Measurements from ENCODE around the gene FGF9. TPM values are rescaled to one million over a fixed set of nuclear protein-coding genes. Genes with fewer than 3 reads are reported as not detected.

Gene FGF9
- total RNA-seq, 3 donors from 2014 or later (not counting 1 experiment from before 2014, with no cell fraction given) = 0.28 to 1.2 (median 0.80) TPM

- Histone ChIP-seq H3K36me3 (ENCODE audit: control insufficient read depth, insufficient read depth, low read length) (no peaks in the 10 kb centered on the region), H3K27ac (ENCODE audit: low read length) (no peak overlapping the region), H3K27me3 (ENCODE audit: control insufficient read depth, insufficient read depth, low read length) (no peaks in the 10 kb centered on the region), H3K9me3 (ENCODE audit: control insufficient read depth, insufficient read depth, low read length) (no peaks in the 10 kb centered on the region), H3K4me3 (ENCODE audit: low read length) (no peak overlapping the region), H3K4me1 (ENCODE audit: control insufficient read depth, insufficient read depth, low read length) (no peaks in the 10 kb centered on the region)
- Mint-ChIP-seq H3K27me3 (ENCODE audit: low read depth in 2 of 2) (peaks cover 21 to 25% of the 10 kb centered on the region in 2 donors), H3K4me3 (no peak overlapping the region), H3K27ac (no peak overlapping the region), H3K4me1 (no peaks in the 10 kb centered on the region), H3K36me3 (no peaks in the 10 kb centered on the region), H3K9me3 (no peaks in the 10 kb centered on the region)
- 76% methylated on average over 6 of the region's 7 CpGs for WGBS (ENCODE audit: insufficient coverage)
- DNase-seq (no peak), ATAC-seq (no peak)
- intact Hi-C loops (cut with micrococcal nuclease) = no loop called here
- no peak for TF ChIP-seq CTCF (IDR thresholded peaks at IDR 0.05)
Measured at GRCh38 chr13:21685485-21686064, 14.7 kb downstream of the FGF9 start.

- Mint-ChIP-seq H3K4me1 (no peaks in the 10 kb centered on the region), H3K36me3 (no peaks in the 10 kb centered on the region), H3K9me3 (no peaks in the 10 kb centered on the region), H3K27ac (no peak overlapping the region), H3K4me3 (no peak overlapping the region), H3K27me3 (ENCODE audit: low read depth in 2 of 2) (peaks cover 28 to 33% of the 10 kb centered on the region in 2 donors)
- H3K4me1 ChIP-seq (ENCODE audit: control insufficient read depth, insufficient read depth, low read length) = no peaks in the 10 kb centered on the region
- no peaks in the 10 kb centered on the region for H3K27me3 ChIP-seq (ENCODE audit: control insufficient read depth, insufficient read depth, low read length)
- 69% methylated on average over 4 of the region's 5 CpGs for WGBS (ENCODE audit: insufficient coverage)
- H3K36me3 ChIP-seq (ENCODE audit: control insufficient read depth, insufficient read depth, low read length) = no peaks in the 10 kb centered on the region
- no peak overlapping the region for H3K4me3 ChIP-seq (ENCODE audit: low read length)
- intact Hi-C loops (cut with micrococcal nuclease) = no loop called here
- no peak overlapping the region for H3K27ac ChIP-seq (ENCODE audit: low read length)
- ATAC-seq (peak in 1 of 3 donors; percentile 42), DNase-seq (no peak)
- TF ChIP-seq CTCF (IDR thresholded peaks at IDR 0.05) = no peak
- no peaks in the 10 kb centered on the region for H3K9me3 ChIP-seq (ENCODE audit: control insufficient read depth, insufficient read depth, low read length)
Measured at GRCh38 chr13:21686751-21687391, 16.0 kb downstream of the FGF9 start.

GRCh38 chr13:21688056-21688455 lies 17.2 kb downstream of the FGF9 start:
- intact Hi-C loops (cut with micrococcal nuclease) = no loop called here
- ATAC-seq (no peak), DNase-seq (no peak)
- Mint-ChIP-seq H3K27me3 (ENCODE audit: low read depth in 2 of 2) (peaks cover 33 to 40% of the 10 kb centered on the region in 2 donors), H3K9me3 (no peaks in the 10 kb centered on the region), H3K4me3 (no peak overlapping the region), H3K4me1 (no peaks in the 10 kb centered on the region), H3K36me3 (no peaks in the 10 kb centered on the region), H3K27ac (no peak overlapping the region)
- H3K9me3 ChIP-seq (ENCODE audit: control insufficient read depth, insufficient read depth, low read length) = no peaks in the 10 kb centered on the region
- WGBS (ENCODE audit: insufficient coverage) = 80% methylated on average over 8 of the region's 8 CpGs
- no peak overlapping the region for H3K27ac ChIP-seq (ENCODE audit: low read length)
- no peak for TF ChIP-seq CTCF (IDR thresholded peaks at IDR 0.05)
- H3K4me3 ChIP-seq (ENCODE audit: low read length) = no peak overlapping the region
- H3K36me3 ChIP-seq (ENCODE audit: control insufficient read depth, insufficient read depth, low read length) = no peaks in the 10 kb centered on the region
- H3K4me1 ChIP-seq (ENCODE audit: control insufficient read depth, insufficient read depth, low read length) = no peaks in the 10 kb centered on the region
- H3K27me3 ChIP-seq (ENCODE audit: control insufficient read depth, insufficient read depth, low read length) = no peaks in the 10 kb centered on the region

- Histone ChIP-seq H3K4me1 (ENCODE audit: control insufficient read depth, insufficient read depth, low read length) (no peaks in the 10 kb centered on the region), H3K9me3 (ENCODE audit: control insufficient read depth, insufficient read depth, low read length) (no peaks in the 10 kb centered on the region), H3K36me3 (ENCODE audit: control insufficient read depth, insufficient read depth, low read length) (no peaks in the 10 kb centered on the region), H3K27me3 (ENCODE audit: control insufficient read depth, insufficient read depth, low read length) (no peaks in the 10 kb centered on the region), H3K4me3 (ENCODE audit: low read length) (no peak overlapping the region), H3K27ac (ENCODE audit: low read length) (no peak overlapping the region)
- ATAC-seq (no peak), DNase-seq (no peak)
- Mint-ChIP-seq H3K4me3 (no peak overlapping the region), H3K9me3 (no peaks in the 10 kb centered on the region), H3K27ac (no peak overlapping the region), H3K4me1 (no peaks in the 10 kb centered on the region), H3K27me3 (ENCODE audit: low read depth in 2 of 2) (peaks cover 32 to 44% of the 10 kb centered on the region in 2 donors), H3K36me3 (no peaks in the 10 kb centered on the region)
- intact Hi-C loops (cut with micrococcal nuclease) = no loop called here
- WGBS (ENCODE audit: insufficient coverage) = over 99% methylated on average over 6 of the region's 6 CpGs
- TF ChIP-seq CTCF (IDR thresholded peaks at IDR 0.05) = no peak
Measured at GRCh38 chr13:21689097-21689496, 18.2 kb downstream of the FGF9 start.
